Fibroblast of skin of scalp (primary cell): ENCODE measurements around the gene PGLYRP4.

Experiments
- DNase-seq: peaks from one replicate; pipeline ENCODE4 v3.0.0-alpha.2; 2013

The PGLYRP4 gene

GRCh38 chr1:153288634-153289275 lies 59.9 kb downstream of the PGLYRP4 start:
- DNase-seq, result no peak
